ENCODE measurements around the gene SHROOM3.
"Not testable (repeated sequence)": the region's sequence is repeated elsewhere in the genome, so short reads cannot be mapped to it uniquely, and the experiment has no call there.

The SHROOM3 gene

GRCh38 chr4:76723924-76724323 is 288.9 kb downstream of the SHROOM3 start:
- DNase-seq (ENCODE audit: low read depth) = no peak

GRCh38 chr4:76725039-76725438 is 290.0 kb downstream of the SHROOM3 start:
- DNase-seq (ENCODE audit: low read depth) = no peak

GRCh38 chr4:76726176-76726575 is 291.1 kb downstream of the SHROOM3 start:
- no peak for DNase-seq (ENCODE audit: low read depth)

GRCh38 chr4:76726631-76727030 is 291.6 kb downstream of the SHROOM3 start:
- no peak for DNase-seq (ENCODE audit: low read depth)

GRCh38 chr4:76727934-76728333 is 292.9 kb downstream of the SHROOM3 start:
- DNase-seq (ENCODE audit: low read depth) = not testable (repeated sequence)

- DNase-seq (ENCODE audit: low read depth) = no peak
These were observed 294.4 kb downstream of the SHROOM3 start for GRCh38 chr4:76729460-76729859.

- no peak for DNase-seq (ENCODE audit: low read depth)
These were observed 295.0 kb downstream of the SHROOM3 start for GRCh38 chr4:76729980-76730379.

- DNase-seq (ENCODE audit: low read depth) = no peak
These were observed 297.2 kb downstream of the SHROOM3 start for GRCh38 chr4:76732246-76732645.

GRCh38 chr4:76733068-76733771 is 298.2 kb downstream of the SHROOM3 start:
- no peak for DNase-seq (ENCODE audit: low read depth)

GRCh38 chr4:76736414-76736813 is 301.4 kb downstream of the SHROOM3 start:
- DNase-seq (ENCODE audit: low read depth) = no peak

GRCh38 chr4:76737180-76737579 is 302.2 kb downstream of the SHROOM3 start:
- DNase-seq (ENCODE audit: low read depth) = no peak

GRCh38 chr4:76737771-76738085 is 302.7 kb downstream of the SHROOM3 start:
- DNase-seq (ENCODE audit: low read depth) = no peak

- DNase-seq (ENCODE audit: low read depth) = no peak
These were observed 303.3 kb downstream of the SHROOM3 start for GRCh38 chr4:76738086-76738931.

GRCh38 chr4:76740192-76740591 is 305.2 kb downstream of the SHROOM3 start:
- no peak for DNase-seq (ENCODE audit: low read depth)

GRCh38 chr4:76740866-76741662 is 306.0 kb downstream of the SHROOM3 start:
- no peak for DNase-seq (ENCODE audit: low read depth)

- no peak for DNase-seq (ENCODE audit: low read depth)
These were observed 306.6 kb downstream of the SHROOM3 start for GRCh38 chr4:76741663-76742020.

GRCh38 chr4:76744241-76744921 is 309.4 kb downstream of the SHROOM3 start:
- DNase-seq (ENCODE audit: low read depth) = no peak

GRCh38 chr4:76745240-76745639 is 310.2 kb downstream of the SHROOM3 start:
- no peak for DNase-seq (ENCODE audit: low read depth)

- DNase-seq (ENCODE audit: low read depth) = no peak
These were observed 312.5 kb downstream of the SHROOM3 start for GRCh38 chr4:76747563-76747962.

- no peak for DNase-seq (ENCODE audit: low read depth)
These were observed 313.6 kb downstream of the SHROOM3 start for GRCh38 chr4:76748649-76749048.

GRCh38 chr4:76749355-76749754 is 314.3 kb downstream of the SHROOM3 start:
- DNase-seq (ENCODE audit: low read depth) = no peak

GRCh38 chr4:76750716-76751115 is 315.7 kb downstream of the SHROOM3 start:
- DNase-seq (ENCODE audit: low read depth) = no peak
